AG04449 (cell line): ENCODE data around the gene TPP2.

Experiments used
- CTCF ChIA-PET: fragments of 350-600 bp; formaldehyde crosslinking; extraction: SDS; loops from one replicate; lab custom pipeline; 2021; ENCODE audit warnings: antibody characterized with exemption; lab: Yijun Ruan, JAX
- POLR2A ChIA-PET: fragments of 400-600, 350-600 bp; formaldehyde crosslinking; extraction: SDS; loops from one replicate; lab custom pipeline; 2020; ENCODE audit warnings: antibody characterized with exemption, inconsistent platforms; lab: Yijun Ruan, JAX
- DNase-seq: peaks from one replicate; pipeline ENCODE4 v3.0.0-alpha.2; 2010; ENCODE audit warnings: low read depth, low spot score
- H3K4me3 ChIP-seq: 2 replicates; pipeline ENCODE4 v1.5.1; 2011; ENCODE audit warnings: low read depth, mild to moderate bottlenecking, control low read depth, low read length
- CTCF ChIP-seq: IDR thresholded peaks from one replicate; pipeline ENCODE4 v1.5.1; 2011; ENCODE audit warnings: mild to moderate bottlenecking, moderate library complexity, low read length, control low read depth, inconsistent platforms; ENCODE audit not compliant: insufficient read depth; ENCODE audit errors: missing control alignments

The TPP2 gene

GRCh38 chr13:102642029-102642428, 45.2 kb downstream of the TPP2 start:
- no peak for DNase-seq
- TF ChIP-seq CTCF, result no peak
- H3K4me3 ChIP-seq, result no peak overlapping the region
- POLR2A ChIA-PET, result no interaction called here
- CTCF ChIA-PET, result interaction anchor here (0.9 to 2.2 kb wide), 3 partner anchors 8 to 48 kb away, joined by 4 read pairs; no protein-coding TSS in a partner anchor

GRCh38 chr13:102642475-102642874, 45.7 kb downstream of the TPP2 start:
- CTCF ChIA-PET, result interaction anchor here (0.6 to 2.2 kb wide), 5 partner anchors 8 to 131 kb away, joined by 3 to 4 read pairs (median 4); partner anchors contain the start of gene TEX30
- POLR2A ChIA-PET, result no interaction called here
- no peak for TF ChIP-seq CTCF
- no peak overlapping the region for H3K4me3 ChIP-seq
- no peak for DNase-seq

- TF ChIP-seq CTCF, result no peak
- H3K4me3 ChIP-seq, result no peak overlapping the region
- POLR2A ChIA-PET, result no interaction called here
- CTCF ChIA-PET, result interaction anchor here (0.9 kb wide), 1 partner anchor 8 kb away, joined by 3 read pairs; no protein-coding TSS in a partner anchor
- DNase-seq, result no peak
Observed at GRCh38 chr13:102643656-102644055, 46.9 kb downstream of the TPP2 start.

- POLR2A ChIA-PET, result no interaction called here
- TF ChIP-seq CTCF, result no peak
- DNase-seq, result no peak
- no peak overlapping the region for H3K4me3 ChIP-seq
- CTCF ChIA-PET, result no interaction called here
Observed at GRCh38 chr13:102645701-102646100, 48.9 kb downstream of the TPP2 start.

GRCh38 chr13:102648046-102648445, 51.3 kb downstream of the TPP2 start:
- ChIA-PET POLR2A (no interaction called here), CTCF (no interaction called here)
- no peak overlapping the region for H3K4me3 ChIP-seq
- DNase-seq, result no peak
- TF ChIP-seq CTCF, result no peak

GRCh38 chr13:102650444-102650843, 53.7 kb downstream of the TPP2 start:
- CTCF ChIA-PET, result interaction anchor here (1.2 to 1.6 kb wide), 2 partner anchors 9 to 74 kb away, joined by 4 to 6 read pairs; no protein-coding TSS in a partner anchor

More at GRCh38 chr13:102650444-102650843, 53.7 kb downstream of the TPP2 start:
- POLR2A ChIA-PET, result no interaction called here
- no peak for TF ChIP-seq CTCF
- H3K4me3 ChIP-seq, result no peak overlapping the region
- DNase-seq, result no peak
